ENCODE data around the gene SLC2A3.
"Not testable (repeated sequence)": the region's sequence is repeated elsewhere in the genome, so short reads cannot be mapped to it uniquely, and the experiment has no call there.

DNA sequence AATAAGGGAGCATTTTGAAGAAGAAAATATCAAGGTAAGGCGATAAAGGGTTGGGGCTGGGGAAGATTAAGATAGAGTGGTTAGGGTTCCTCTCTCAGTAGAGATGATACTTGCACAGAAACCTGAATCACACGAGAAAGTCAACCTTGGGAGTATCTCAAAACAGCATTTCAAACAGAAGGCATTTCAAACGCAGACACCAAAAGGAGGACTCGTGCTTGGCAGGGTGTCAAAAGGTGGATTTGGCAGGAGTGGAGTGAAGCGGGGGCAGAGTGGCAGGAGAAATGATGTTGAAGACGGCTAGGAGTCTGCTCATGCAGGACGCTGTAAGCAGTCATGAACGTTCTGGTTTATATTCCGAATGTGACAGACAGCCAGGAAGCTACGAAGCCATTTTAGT is 18.4 kb upstream of the SLC2A3 start:
- TF ChIP-seq POLR2AphosphoS5, POLR2A, EP300 (IDR thresholded peaks at IDR 0.05): not testable (repeated sequence)

All from suprapubic skin (tissue), 4 donors.